CD4-positive, alpha-beta T cell treated with Interleukin-4 for 4 hours (primary cell): ENCODE results near the gene YJU2.
"Not testable (repeated sequence)": the region's sequence is repeated elsewhere in the genome, so short reads cannot be mapped to it uniquely, and the experiment has no call there.

ENCODE experiments used
- DNase-seq: peaks from one replicate; pipeline ENCODE4 v3.0.0-alpha.2; 2020

YJU2 gene

DNA sequence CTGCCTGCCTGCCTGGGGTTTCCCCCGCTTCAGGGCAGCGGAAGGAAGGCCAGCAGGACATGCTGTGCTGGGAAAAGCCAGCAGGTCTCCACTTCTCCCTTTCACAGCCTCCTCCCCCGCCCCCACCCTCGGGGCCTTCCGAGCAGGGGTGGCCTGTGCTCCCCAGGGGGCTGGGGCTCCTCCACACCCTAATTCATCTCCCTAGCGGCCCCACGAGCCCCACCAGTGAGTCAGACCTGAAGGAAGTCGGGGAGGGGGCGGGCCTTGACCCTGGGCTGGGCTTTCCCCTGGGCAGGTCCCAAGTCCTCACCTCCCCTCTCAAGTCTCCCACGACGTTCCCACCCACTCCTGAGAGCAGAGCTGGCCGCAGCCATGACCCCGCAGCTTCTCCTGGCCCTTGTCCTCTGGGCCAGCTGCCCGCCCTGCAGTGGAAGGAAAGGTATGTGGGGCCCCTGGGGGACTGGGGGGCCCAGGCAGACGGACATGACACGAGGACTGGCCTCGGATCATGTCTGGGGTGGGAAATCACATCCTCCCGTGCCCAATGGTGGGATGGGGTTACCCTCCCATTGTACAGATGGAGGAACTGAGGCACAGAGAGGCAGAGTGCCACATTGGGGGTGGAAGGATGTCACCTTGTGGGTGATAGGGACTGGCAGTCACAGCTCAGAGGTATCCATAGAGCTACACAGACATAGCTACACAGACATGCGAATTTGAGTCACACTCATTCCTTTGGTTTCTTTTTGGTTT lies 17.5 kb upstream of the YJU2 start, which contains the start of gene EBI3:
Gene EBI3 (plus strand): TSS at position 345 of the 753 bp plus-strand sequence. CDS start 28 bp downstream, at position 373.
- peak; percentile 2 for DNase-seq

DNA sequence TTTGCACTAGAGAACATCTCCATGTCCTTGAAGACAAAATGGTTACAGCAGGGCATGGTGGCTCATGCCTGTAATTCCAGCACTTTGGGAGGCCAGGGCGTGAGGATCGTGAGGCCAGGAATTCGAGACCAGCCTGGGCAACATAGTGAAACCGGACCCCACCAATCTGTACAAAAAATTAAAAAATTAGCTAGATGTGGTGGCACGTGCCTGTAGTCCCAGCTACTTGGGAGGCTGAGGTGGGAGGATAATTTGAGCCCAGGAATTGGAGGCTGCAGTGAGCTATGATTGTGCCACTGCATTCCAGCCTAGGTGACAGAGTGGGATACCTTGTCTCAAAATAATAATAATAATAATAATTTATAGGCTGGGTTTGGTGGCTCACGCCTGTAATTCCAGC lies 16.6 kb upstream of the YJU2 start:
- DNase-seq: not testable (repeated sequence)

DNA sequence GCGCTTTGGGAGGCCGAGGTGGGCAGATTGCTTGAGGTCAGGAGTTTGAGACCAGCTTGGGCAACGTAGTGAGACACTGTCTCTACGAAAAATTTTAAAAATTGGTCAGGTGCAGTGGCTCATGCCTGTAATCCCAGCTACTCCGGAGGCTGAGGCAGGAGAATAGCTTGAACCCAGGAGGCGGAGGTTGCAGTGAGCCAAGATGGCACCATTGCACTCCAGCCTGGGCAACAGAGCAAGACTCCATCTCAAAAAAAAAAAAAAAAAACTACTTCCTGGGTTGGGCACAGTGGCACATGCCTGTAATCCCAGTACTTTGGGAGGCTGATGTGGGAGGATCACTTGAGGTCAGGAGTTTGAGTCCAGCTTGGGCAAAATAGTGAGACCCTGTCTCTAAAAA lies 15.4 kb upstream of the YJU2 start:
- DNase-seq: not testable (repeated sequence)

DNA sequence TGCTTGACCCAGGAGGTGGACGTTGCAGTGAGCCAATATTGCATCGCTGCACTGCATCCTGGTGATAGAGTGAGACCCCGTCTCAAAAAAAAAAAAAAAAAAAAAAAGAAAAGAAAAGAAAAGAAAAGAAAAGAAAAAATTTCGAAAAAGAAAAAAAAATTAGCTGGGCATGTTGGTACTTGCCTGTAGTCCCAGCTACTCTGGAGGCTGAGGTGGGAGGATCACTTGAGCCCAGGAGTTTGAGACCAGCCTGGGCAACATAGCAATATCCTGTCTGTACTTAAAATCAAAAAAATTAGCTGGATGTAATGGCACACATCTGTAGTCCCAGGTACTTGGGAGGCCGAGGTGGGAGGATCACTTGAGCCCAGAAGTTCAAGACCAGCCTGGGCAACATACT lies 14.7 kb upstream of the YJU2 start:
- not testable (repeated sequence) for DNase-seq

DNA sequence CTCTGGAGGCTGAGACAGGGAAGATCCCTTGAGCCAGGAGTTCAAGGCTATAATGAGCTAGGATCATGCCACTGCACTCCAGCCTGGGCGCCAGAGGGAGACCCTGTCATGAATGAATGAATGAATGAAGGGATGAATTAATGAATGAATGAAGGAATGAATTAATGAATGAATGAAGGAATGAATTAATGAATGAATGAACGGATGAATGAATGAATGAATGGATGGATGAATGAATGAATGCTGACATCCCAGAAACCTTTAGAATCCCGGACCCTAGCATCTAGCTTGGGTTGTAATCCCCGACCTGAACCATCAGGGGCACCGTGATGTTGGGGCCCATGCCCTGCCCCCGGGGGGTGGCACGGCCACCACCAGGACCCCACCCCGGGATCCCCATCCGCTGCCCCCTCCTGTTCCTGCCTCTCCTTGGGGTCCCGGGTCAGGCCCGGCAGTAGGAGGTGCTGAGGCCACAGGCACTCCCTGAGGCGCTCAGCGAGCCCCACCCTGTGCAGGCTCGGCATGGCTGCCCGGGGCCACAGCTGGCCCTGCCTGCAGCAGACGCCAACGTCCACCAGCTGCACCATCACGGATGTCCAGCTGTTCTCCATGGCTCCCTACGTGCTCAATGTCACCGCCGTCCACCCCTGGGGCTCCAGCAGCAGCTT lies 14.1 kb upstream of the YJU2 start:
- DNase-seq: no peak

DNA sequence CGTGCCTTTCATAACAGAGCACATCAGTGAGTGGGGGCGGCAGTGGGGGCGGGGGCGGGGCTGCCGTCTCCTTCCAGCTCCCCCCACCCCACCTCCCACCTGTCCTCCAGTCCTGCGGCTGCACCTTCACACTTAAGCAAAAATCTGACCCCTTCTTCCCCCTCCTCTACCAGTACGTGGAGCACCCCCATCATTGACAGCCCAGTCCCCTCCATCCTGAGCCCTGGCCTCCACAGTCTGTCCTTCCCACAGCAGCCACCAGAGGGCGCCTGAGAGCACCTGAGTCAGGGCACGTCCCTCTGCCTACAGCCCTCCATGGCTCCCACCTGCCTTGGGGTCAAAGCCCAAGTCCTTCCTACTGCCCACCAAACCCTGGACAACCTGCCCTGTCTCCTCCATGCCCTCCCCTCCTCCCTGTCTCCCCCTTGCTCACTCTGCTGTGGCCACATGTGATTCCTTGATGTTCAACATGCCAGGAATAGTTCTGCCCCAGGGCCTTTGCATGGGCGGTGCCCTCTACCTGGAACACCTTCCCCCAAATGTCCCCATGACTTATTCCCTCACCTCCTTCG lies 13.5 kb upstream of the YJU2 start:
- peak; percentile 30 for DNase-seq

DNA sequence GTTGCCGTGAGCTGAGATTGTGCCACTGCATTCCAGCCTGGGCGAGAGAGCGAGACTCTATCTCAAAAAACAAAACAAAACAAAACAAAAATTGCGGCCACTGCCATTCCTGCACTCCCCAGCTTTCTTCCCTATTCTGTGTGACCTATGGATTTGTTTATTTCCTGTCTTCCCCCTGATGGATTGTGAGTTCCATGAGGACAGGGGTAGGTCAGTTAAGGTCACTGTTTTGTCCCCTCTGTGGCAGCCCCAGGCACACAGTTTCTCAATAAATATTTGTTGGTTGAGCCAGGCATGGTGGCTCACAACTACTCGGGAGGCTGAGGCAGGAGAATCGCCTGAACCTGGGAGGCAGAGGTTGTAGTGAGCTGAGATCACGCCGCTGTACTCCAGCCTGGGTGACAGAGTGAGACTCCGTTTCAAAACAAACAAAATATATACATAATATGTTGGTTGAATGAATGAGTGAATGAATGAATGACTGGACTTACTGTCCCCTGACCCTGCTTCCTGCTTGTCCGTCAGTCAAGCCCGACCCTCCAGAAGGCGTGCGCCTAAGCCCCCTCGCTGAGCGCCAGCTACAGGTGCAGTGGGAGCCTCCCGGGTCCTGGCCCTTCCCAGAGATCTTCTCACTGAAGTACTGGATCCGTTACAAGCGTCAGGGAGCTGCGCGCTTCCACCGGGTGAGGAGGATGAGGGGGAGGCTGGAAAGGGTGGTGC lies 12.6 kb upstream of the YJU2 start:
- DNase-seq: no peak

DNA sequence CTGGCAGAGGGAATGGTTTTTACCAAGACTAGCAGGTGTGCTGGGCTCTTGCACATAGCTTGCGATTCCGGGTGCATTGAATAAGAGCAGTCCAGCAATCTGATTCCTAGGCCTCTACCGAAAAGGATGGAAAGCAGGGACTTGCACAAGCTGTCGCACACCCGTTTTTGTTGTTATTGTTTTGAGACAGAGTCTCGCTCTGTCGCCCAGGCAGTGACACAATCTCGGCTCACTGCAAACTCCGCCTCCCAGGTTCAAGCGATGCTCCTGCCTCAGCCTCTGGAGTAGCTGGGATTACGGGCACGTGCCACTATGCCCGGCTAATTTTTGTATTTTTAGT lies 12.0 kb upstream of the YJU2 start:
- DNase-seq: no peak

- DNase-seq: not testable (repeated sequence)
These were observed 9.4 kb upstream of the YJU2 start for GRCh38 chr19:4237510-4237909.

DNA sequence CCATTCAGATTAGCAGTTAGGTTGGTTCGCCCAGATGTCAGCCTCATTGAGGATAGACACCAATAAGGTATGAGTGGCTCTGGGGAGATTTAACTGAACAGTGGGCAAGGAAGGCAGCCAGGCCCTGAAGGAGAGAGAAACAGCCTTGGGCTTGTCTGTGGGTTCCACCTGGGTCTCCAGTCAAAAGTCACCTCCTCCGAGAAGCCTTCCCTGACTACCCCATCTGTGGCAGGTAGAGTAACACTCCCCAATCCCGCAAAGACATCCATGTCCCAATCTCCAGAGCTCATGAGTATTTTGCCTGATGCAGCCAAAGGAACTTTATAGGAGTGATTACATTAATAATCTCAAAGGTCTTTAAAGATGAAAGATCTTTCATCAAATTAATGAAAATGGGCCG lies 8.0 kb upstream of the YJU2 start:
- DNase-seq: no peak

DNA sequence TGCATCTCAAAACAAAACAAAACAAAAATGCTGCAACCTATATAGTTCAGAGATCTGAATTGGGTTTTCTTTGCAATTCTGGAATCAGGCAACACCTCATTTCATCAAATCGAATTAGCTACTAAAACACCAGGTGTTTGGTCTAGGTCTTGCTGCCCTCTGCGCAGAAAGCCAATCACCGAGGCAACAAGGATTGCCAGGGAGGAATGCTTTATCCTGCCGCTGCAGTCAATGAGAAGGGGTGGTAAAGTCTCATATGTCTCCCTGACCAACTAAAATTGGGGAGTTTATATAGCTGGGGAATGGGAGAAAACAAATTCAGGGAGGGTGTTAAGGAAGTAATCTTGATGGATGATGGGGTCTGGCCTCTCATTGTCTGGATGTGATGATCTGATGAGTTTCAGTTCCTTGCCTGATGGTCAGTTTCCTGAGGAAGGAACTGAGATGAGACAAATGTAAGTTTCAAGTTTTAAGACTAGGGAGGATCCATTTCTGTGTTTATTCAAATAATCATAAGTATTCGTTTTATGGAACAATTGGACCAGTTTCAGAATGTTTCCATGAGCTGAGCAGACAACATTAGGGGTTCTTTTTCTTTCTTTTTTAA lies 5.0 kb upstream of the YJU2 start:
- no peak for DNase-seq

- DNase-seq: not testable (repeated sequence)
These were observed 942 bp upstream of the YJU2 start for GRCh38 chr19:4245938-4246337.

GRCh38 chr19:4256563-4256962 lies 9.7 kb downstream of the YJU2 start:
- no peak for DNase-seq

DNA sequence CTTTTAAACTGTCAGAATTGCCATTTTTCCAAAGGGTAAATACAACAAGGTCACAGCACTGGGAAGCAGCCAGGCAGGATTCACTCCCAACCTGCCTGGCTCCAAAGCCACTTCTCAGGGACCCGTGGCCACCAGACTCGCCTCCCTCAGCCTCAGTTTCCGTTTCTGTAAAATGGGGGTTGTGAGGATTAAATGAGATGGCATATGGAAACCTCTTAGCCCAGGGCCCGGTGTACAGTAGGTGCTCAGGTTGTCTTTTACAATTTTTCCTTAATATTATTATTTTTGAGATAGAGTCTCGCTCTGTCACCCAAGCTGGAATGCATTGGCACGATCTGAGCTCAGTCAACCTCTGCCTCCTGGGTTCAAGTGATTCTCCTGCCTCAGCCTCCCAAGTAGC lies 10.1 kb downstream of the YJU2 start:
- no peak for DNase-seq

- DNase-seq: no peak
These were observed 11.3 kb downstream of the YJU2 start for GRCh38 chr19:4258181-4258580.

GRCh38 chr19:4260613-4261191 lies 13.8 kb downstream of the YJU2 start:
- no peak for DNase-seq

DNA sequence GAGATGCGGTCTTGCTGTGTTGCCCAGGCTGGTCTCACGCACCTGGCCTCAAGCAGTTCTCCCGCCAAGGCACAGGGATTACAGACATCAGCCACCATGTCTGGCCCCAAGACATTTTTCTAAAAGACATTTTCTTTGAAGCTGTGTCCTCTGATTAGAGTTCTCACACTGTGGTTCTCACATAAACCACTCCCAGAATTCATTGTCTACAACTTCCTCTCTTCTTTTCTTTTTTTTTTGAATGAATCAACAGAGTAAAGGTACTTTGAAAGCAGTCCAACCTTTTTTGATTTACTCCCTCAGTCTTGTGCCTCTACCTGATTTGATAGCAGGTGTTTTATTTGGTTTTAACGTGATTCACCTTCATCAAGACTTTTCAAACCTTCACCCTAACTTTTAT lies 17.9 kb downstream of the YJU2 start:
- peak; percentile 14 for DNase-seq

- no peak for DNase-seq
These were observed 19.5 kb downstream of the YJU2 start for GRCh38 chr19:4266253-4267000.

GRCh38 chr19:4267101-4267900 lies 20.4 kb downstream of the YJU2 start:
- peak; percentile 27 for DNase-seq

- DNase-seq: no peak
These were observed 21.3 kb downstream of the YJU2 start for GRCh38 chr19:4267901-4268815.
